Astrocyte (in vitro differentiated cells and primary cell): Measurements from ENCODE around the gene BCLAF3.

Experiments used
- EZH2 ChIP-seq: IDR thresholded peaks from 2 replicates; pipeline ENCODE4 v1.6.1; 2012; ENCODE audit warnings: mild to moderate bottlenecking, low read length, inconsistent platforms; ENCODE audit not compliant: insufficient read depth
- TF ChIP-seq, protein P1 (sequence below): IDR thresholded peaks from 2 replicates; pipeline ENCODE4 v1.5.1; 2011; ENCODE audit warnings: low read depth, mild to moderate bottlenecking, inconsistent platforms, low read length, moderate library complexity; ENCODE audit not compliant: insufficient read depth

DNA sequence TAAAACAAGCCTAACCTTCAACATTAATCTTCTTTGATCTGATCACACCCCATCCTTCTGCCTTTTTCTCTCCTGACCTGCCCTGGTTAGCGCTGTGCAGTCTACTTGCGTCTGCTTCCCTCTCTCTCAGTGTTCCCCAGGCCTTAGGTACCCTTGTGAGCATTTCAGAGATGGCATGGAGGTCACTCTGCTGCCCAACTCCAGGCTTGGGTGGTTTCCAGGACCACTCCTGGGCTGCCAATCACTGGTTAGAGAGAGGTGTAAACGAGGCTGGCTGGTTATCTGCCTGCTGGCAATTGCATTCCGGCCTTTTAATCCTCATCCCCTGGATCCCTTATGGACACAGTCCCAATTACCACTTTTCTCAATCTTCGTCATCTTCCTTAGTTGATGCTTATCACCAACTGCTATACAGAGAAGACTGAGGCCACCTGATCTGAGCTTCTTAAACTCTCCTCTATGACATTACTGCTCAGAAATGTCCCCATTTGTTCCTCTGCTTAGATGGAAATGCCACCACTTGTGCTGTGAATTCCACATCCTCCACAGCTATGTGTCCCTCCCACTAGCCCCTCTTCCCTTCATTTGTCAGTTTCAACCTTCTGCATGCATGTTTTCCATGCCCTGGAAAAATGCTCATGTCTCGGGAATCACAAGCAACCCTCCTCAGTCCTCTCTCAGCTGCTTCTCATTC is 29.0 kb upstream of the BCLAF3 start:
- TF ChIP-seq, protein P1, sequence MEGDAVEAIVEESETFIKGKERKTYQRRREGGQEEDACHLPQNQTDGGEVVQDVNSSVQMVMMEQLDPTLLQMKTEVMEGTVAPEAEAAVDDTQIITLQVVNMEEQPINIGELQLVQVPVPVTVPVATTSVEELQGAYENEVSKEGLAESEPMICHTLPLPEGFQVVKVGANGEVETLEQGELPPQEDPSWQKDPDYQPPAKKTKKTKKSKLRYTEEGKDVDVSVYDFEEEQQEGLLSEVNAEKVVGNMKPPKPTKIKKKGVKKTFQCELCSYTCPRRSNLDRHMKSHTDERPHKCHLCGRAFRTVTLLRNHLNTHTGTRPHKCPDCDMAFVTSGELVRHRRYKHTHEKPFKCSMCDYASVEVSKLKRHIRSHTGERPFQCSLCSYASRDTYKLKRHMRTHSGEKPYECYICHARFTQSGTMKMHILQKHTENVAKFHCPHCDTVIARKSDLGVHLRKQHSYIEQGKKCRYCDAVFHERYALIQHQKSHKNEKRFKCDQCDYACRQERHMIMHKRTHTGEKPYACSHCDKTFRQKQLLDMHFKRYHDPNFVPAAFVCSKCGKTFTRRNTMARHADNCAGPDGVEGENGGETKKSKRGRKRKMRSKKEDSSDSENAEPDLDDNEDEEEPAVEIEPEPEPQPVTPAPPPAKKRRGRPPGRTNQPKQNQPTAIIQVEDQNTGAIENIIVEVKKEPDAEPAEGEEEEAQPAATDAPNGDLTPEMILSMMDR: no peak
- TF ChIP-seq EZH2: no peak
